ENCODE measurements around the gene GRM5.

DNA sequence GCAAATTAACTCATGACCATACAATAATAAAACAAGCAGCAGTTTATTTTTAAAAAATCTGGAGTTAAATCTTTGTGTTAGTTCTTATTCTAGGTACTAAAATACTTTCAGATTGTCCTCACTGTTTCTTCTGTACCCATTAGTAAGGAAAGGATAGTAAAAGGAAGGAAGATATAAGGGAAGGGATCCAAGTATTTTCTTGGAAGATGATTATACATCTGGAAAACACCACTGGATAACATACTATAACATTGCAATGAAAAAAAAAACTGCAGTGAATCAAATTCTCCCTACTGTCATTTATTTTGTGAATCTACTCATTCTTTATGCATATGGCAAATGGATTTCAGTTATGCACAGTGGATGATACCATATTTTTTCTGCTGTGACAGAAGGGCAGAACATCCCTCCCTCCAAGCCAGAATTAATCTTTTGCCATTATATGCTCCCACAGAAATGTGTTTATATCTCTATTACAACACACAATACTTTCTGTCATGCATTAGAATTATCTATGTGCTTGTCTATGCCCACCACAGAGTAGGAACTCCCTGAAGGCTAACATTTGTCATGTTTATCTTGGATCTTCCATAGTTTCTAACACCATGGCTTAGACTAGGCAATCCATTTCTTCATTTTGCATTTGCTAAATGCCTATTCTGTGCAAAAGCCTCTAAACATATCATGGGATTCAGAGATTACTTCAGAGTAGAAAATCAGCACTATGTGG is 446.0 kb downstream of the GRM5 start:
- TF ChIP-seq, protein P1, sequence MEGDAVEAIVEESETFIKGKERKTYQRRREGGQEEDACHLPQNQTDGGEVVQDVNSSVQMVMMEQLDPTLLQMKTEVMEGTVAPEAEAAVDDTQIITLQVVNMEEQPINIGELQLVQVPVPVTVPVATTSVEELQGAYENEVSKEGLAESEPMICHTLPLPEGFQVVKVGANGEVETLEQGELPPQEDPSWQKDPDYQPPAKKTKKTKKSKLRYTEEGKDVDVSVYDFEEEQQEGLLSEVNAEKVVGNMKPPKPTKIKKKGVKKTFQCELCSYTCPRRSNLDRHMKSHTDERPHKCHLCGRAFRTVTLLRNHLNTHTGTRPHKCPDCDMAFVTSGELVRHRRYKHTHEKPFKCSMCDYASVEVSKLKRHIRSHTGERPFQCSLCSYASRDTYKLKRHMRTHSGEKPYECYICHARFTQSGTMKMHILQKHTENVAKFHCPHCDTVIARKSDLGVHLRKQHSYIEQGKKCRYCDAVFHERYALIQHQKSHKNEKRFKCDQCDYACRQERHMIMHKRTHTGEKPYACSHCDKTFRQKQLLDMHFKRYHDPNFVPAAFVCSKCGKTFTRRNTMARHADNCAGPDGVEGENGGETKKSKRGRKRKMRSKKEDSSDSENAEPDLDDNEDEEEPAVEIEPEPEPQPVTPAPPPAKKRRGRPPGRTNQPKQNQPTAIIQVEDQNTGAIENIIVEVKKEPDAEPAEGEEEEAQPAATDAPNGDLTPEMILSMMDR (conservative IDR thresholded peaks at IDR 0.05 in 1 of 2, IDR thresholded peaks at IDR 0.05 in 1 of 2; ENCODE audit: low read depth in 1 of 2, low read length in 2 of 2), result no peak
- TF ChIP-seq EZH2 (IDR thresholded peaks at IDR 0.05; ENCODE audit: low read length, missing control alignments), result no peak
